Activated T-cell treated with anti-CD3 and anti-CD28 coated beads for 48 hours (primary cell): ENCODE data around the gene VAMP2.
"Not testable (repeated sequence)": the region's sequence is repeated elsewhere in the genome, so short reads cannot be mapped to it uniquely, and the experiment has no call there.

Experiments used
- DNase-seq: peaks from one replicate; pipeline ENCODE4 v3.0.0-alpha.2; 2020; ENCODE audit warnings: low read depth

Gene VAMP2

GRCh38 chr17:8176197-8176940, 13.6 kb upstream of the VAMP2 start, which contains the start of gene TMEM107:
TMEM107 (minus strand) TSS chr17:8176380; CDS start chr17:8176286, 94 bp downstream.
- DNase-seq: peak; percentile 85

GRCh38 chr17:8175795-8176196, 13.0 kb upstream of the VAMP2 start:
- no peak for DNase-seq

GRCh38 chr17:8173871-8174322, 11.1 kb upstream of the VAMP2 start:
- no peak for DNase-seq

- no peak for DNase-seq
These were observed 10.5 kb upstream of the VAMP2 start for GRCh38 chr17:8173056-8173870.

GRCh38 chr17:8170186-8170585, 7.4 kb upstream of the VAMP2 start:
- DNase-seq: not testable (repeated sequence)

GRCh38 chr17:8167526-8167925, 4.8 kb upstream of the VAMP2 start:
- no peak for DNase-seq

GRCh38 chr17:8166731-8167130, 4.0 kb upstream of the VAMP2 start:
- no peak for DNase-seq

GRCh38 chr17:8164815-8165131, 2.0 kb upstream of the VAMP2 start:
- no peak for DNase-seq

GRCh38 chr17:8163978-8164814, 1.4 kb upstream of the VAMP2 start:
- peak; percentile 70 for DNase-seq

GRCh38 chr17:8162997-8163977, 539 bp upstream of the VAMP2 start:
- DNase-seq: no peak

GRCh38 chr17:8161289-8162232, 1.2 kb downstream of the VAMP2 start:
- DNase-seq: no peak

GRCh38 chr17:8160741-8161221, 2.0 kb downstream of the VAMP2 start:
- DNase-seq: no peak

GRCh38 chr17:8160224-8160577, 2.5 kb downstream of the VAMP2 start:
- no peak for DNase-seq

- no peak for DNase-seq
These were observed 3.1 kb downstream of the VAMP2 start for GRCh38 chr17:8159459-8160223.

GRCh38 chr17:8159032-8159400, 3.7 kb downstream of the VAMP2 start:
- no peak for DNase-seq

- DNase-seq: peak; percentile 81
These were observed 4.3 kb downstream of the VAMP2 start for GRCh38 chr17:8158267-8159031.

GRCh38 chr17:8156246-8156992, 6.3 kb downstream of the VAMP2 start:
- peak; percentile 100 for DNase-seq

- no peak for DNase-seq
These were observed 6.8 kb downstream of the VAMP2 start for GRCh38 chr17:8155996-8156245.
